Left ventricle myocardium inferior (tissue), 1 donor: ENCODE results near the gene XYLT2. TPM values are rescaled to one million over a fixed set of nuclear protein-coding genes. Genes with fewer than 3 reads are reported as not detected.
"Not testable (repeated sequence)": the region's sequence is repeated elsewhere in the genome, so short reads cannot be mapped to it uniquely, and the experiment has no call there.

Experiments used
- DNase-seq: peaks from one replicate; pipeline ENCODE4 v3.0.0-alpha.2; 2020
- H3K27ac ChIP-seq: fragments of 200-600 bp; replicated peaks from 2 replicates; pipeline ENCODE4 v1.8.0; 2021
- H3K27me3 ChIP-seq: fragments of 200-600 bp; 2 replicates; pipeline ENCODE4 v1.8.0; 2021; ENCODE audit warnings: low read depth
- H3K36me3 ChIP-seq: fragments of 200-600 bp; 2 replicates; pipeline ENCODE4 v1.8.0; 2021
- H3K4me1 ChIP-seq: fragments of 200-600 bp; 2 replicates; pipeline ENCODE4 v1.8.0; 2021
- H3K4me3 ChIP-seq: fragments of 200-600 bp; 2 replicates; pipeline ENCODE4 v1.8.0; 2021; ENCODE audit warnings: mild to moderate bottlenecking, moderate library complexity
- H3K9me3 ChIP-seq: fragments of 200-600 bp; replicated peaks from 2 replicates; pipeline ENCODE4 v1.8.0; 2021
- CTCF ChIP-seq: fragments of 200-600 bp; IDR thresholded peaks from 2 replicates; pipeline ENCODE4 v1.8.0; 2021; ENCODE audit warnings: antibody characterized with exemption, mild to moderate bottlenecking, borderline replicate concordance
- intact Hi-C: fragments of 100-400 bp; cut with micrococcal nuclease; formaldehyde crosslinking; loops from one replicate; pipeline ENCODE4 v1.11.0; 2022
- total RNA-seq: library from RNA; stranded (reverse); fragmentation: NEBNext Ultra II Directional; extraction: Animal tissue kit (Norgen Biotek cat#: 25700); gene quantifications from one replicate; pipeline ENCODE4 v1.2.1, GENCODE V29; 2021
- donor health status: DM: no; HTN: yes; CAD: no; lungs with severe emphysema.

The XYLT2 gene
- total RNA-seq, 1 donor from 2014 or later = 12.6 TPM

GRCh38 chr17:50314456-50315011, 31.4 kb upstream of the XYLT2 start:
- Histone ChIP-seq H3K4me3 (no peak overlapping the region), H3K9me3 (no peaks in the 10 kb centered on the region), H3K36me3 (no peaks in the 10 kb centered on the region), H3K4me1 (no peaks in the 10 kb centered on the region), H3K27me3 (peaks cover 43% of the 10 kb centered on the region), H3K27ac (no peak overlapping the region)
- TF ChIP-seq CTCF = no peak
- DNase-seq = no peak
- intact Hi-C loops = no loop called here

GRCh38 chr17:50316016-50316587, 29.8 kb upstream of the XYLT2 start:
- no peak for DNase-seq
- Histone ChIP-seq H3K27me3 (peaks cover 31% of the 10 kb centered on the region), H3K4me3 (no peak overlapping the region), H3K27ac (no peak overlapping the region), H3K36me3 (no peaks in the 10 kb centered on the region), H3K9me3 (no peaks in the 10 kb centered on the region), H3K4me1 (no peaks in the 10 kb centered on the region)
- TF ChIP-seq CTCF = no peak
- intact Hi-C loops = no loop called here

GRCh38 chr17:50316660-50317059, 29.3 kb upstream of the XYLT2 start:
- H3K27me3 ChIP-seq = peaks cover 25% of the 10 kb centered on the region
- H3K9me3 ChIP-seq, H3K36me3 ChIP-seq, H3K4me3 ChIP-seq, intact Hi-C loops, DNase-seq, H3K4me1 ChIP-seq, H3K27ac ChIP-seq: not testable (repeated sequence)

- H3K4me3 ChIP-seq = no peak overlapping the region
- intact Hi-C loops = no loop called here
- H3K4me1 ChIP-seq = no peaks in the 10 kb centered on the region
- no peaks in the 10 kb centered on the region for H3K9me3 ChIP-seq
- no peaks in the 10 kb centered on the region for H3K36me3 ChIP-seq
- no peak overlapping the region for H3K27ac ChIP-seq
- DNase-seq = no peak
- peaks cover 20% of the 10 kb centered on the region for H3K27me3 ChIP-seq
- no peak for TF ChIP-seq CTCF
Measured at GRCh38 chr17:50317121-50317520, 28.8 kb upstream of the XYLT2 start.

- Histone ChIP-seq H3K9me3 (no peaks in the 10 kb centered on the region), H3K4me1 (no peaks in the 10 kb centered on the region), H3K36me3 (no peaks in the 10 kb centered on the region), H3K27me3 (peaks cover 7% of the 10 kb centered on the region), H3K27ac (no peak overlapping the region), H3K4me3 (no peak overlapping the region)
- TF ChIP-seq CTCF = no peak
- intact Hi-C loops = no loop called here
- DNase-seq = no peak
Measured at GRCh38 chr17:50318501-50319285, 27.2 kb upstream of the XYLT2 start.
